HL-60 (cell line): Measurements from ENCODE around the gene LIMS2.

ENCODE experiments used
- CTCF ChIP-seq: IDR thresholded peaks from one replicate; pipeline ENCODE4 v1.5.1; 2011; ENCODE audit warnings: low read length, control low read depth, inconsistent platforms; ENCODE audit not compliant: insufficient read depth
- GABPA ChIP-seq: IDR thresholded peaks from 2 replicates; pipeline ENCODE4 v1.6.1; 2012; ENCODE audit warnings: low read depth
- POLR2AphosphoS5 ChIP-seq: IDR thresholded peaks from 2 replicates; pipeline ENCODE4 v1.6.1; 2012; ENCODE audit warnings: low read depth
- REST ChIP-seq: IDR thresholded peaks from 2 replicates; pipeline ENCODE4 v1.6.1; 2012; ENCODE audit warnings: low read depth; ENCODE audit not compliant: insufficient replicate concordance
- SPI1 ChIP-seq: IDR thresholded peaks from 2 replicates; pipeline ENCODE4 v1.6.1; 2012; ENCODE audit warnings: low read depth, mild to moderate bottlenecking, borderline replicate concordance

- TF ChIP-seq POLR2AphosphoS5 (no peak), REST (no peak), CTCF (no peak), GABPA (no peak), SPI1 (no peak)
Measured at GRCh38 chr2:127624756-127625571, 50.4 kb downstream of the LIMS2 start.
